ENCODE results near the gene PHLPP1.

DNA sequence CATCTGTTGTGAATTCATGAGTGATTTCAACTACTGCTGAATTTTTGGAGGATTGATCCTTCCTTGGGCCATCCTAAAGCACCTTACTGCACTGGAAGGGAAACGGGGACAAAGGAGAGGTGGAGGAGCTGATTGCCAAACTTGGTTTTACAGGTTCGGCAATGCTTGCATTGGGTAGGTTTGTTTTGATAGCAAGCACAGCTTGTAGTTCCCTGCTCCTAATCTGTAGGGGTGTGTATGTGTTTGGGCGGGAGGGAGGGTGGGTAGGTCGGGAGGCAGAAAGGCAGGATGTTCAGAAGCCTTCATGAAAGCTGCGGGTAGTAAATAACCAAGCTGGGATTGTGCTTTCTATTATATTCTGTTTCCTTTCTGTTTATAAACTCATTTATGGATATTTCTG is 24.6 kb downstream of the PHLPP1 start:
- TF ChIP-seq FOXK2 (IDR thresholded peaks at IDR 0.05): no peak
- TF ChIP-seq, protein P1, sequence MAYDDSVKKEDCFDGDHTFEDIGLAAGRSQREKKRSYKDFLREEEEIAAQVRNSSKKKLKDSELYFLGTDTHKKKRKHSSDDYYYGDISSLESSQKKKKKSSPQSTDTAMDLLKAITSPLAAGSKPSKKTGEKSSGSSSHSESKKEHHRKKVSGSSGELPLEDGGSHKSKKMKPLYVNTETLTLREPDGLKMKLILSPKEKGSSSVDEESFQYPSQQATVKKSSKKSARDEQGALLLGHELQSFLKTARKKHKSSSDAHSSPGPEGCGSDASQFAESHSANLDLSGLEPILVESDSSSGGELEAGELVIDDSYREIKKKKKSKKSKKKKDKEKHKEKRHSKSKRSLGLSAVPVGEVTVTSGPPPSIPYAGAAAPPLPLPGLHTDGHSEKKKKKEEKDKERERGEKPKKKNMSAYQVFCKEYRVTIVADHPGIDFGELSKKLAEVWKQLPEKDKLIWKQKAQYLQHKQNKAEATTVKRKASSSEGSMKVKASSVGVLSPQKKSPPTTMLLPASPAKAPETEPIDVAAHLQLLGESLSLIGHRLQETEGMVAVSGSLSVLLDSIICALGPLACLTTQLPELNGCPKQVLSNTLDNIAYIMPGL (CRISPR knock-in tag; IDR thresholded peaks at IDR 0.05; ENCODE audit: borderline replicate concordance in 1 of 2, low read depth in 1 of 2): no peak
- no peak for TF ChIP-seq ZBTB21 (CRISPR knock-in tag; IDR thresholded peaks at IDR 0.05)
- no peak for TF ChIP-seq ZBTB7A (CRISPR knock-in tag; IDR thresholded peaks at IDR 0.05)
- TF ChIP-seq ZNF780A (CRISPR knock-in tag; IDR thresholded peaks at IDR 0.05): no peak
- TF ChIP-seq RXRA (CRISPR knock-in tag; IDR thresholded peaks at IDR 0.05): no peak
- TF ChIP-seq, protein P2, sequence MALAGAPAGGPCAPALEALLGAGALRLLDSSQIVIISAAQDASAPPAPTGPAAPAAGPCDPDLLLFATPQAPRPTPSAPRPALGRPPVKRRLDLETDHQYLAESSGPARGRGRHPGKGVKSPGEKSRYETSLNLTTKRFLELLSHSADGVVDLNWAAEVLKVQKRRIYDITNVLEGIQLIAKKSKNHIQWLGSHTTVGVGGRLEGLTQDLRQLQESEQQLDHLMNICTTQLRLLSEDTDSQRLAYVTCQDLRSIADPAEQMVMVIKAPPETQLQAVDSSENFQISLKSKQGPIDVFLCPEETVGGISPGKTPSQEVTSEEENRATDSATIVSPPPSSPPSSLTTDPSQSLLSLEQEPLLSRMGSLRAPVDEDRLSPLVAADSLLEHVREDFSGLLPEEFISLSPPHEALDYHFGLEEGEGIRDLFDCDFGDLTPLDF (CRISPR knock-in tag; IDR thresholded peaks at IDR 0.05): no peak
- TF ChIP-seq ELF4 (CRISPR knock-in tag; IDR thresholded peaks at IDR 0.05; ENCODE audit: borderline replicate concordance): no peak
- no peak for TF ChIP-seq PAX8 (CRISPR knock-in tag; IDR thresholded peaks at IDR 0.05; ENCODE audit: borderline replicate concordance)
- TF ChIP-seq, protein P3, sequence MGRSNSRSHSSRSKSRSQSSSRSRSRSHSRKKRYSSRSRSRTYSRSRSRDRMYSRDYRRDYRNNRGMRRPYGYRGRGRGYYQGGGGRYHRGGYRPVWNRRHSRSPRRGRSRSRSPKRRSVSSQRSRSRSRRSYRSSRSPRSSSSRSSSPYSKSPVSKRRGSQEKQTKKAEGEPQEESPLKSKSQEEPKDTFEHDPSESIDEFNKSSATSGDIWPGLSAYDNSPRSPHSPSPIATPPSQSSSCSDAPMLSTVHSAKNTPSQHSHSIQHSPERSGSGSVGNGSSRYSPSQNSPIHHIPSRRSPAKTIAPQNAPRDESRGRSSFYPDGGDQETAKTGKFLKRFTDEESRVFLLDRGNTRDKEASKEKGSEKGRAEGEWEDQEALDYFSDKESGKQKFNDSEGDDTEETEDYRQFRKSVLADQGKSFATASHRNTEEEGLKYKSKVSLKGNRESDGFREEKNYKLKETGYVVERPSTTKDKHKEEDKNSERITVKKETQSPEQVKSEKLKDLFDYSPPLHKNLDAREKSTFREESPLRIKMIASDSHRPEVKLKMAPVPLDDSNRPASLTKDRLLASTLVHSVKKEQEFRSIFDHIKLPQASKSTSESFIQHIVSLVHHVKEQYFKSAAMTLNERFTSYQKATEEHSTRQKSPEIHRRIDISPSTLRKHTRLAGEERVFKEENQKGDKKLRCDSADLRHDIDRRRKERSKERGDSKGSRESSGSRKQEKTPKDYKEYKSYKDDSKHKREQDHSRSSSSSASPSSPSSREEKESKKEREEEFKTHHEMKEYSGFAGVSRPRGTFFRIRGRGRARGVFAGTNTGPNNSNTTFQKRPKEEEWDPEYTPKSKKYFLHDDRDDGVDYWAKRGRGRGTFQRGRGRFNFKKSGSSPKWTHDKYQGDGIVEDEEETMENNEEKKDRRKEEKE (IDR thresholded peaks at IDR 0.05): no peak
- TF ChIP-seq ZNF777 (CRISPR knock-in tag; IDR thresholded peaks at IDR 0.05): no peak
- TF ChIP-seq NR2C2 (CRISPR knock-in tag; IDR thresholded peaks at IDR 0.05; ENCODE audit: borderline replicate concordance): no peak
